Aorta (tissue), 5 donors: ENCODE measurements around the gene KEAP1. TPM values are rescaled to one million over a fixed set of nuclear protein-coding genes. Genes with fewer than 3 reads are reported as not detected.

Experiments used
- ATAC-seq: fragments of 200-7000 bp; cut with Tn5 transposase; one replicate; pipeline ENCODE4 v1.9.1; 2022; ENCODE audit warnings: moderate library complexity; ENCODE audit not compliant: low FRiP score
- DNase-seq, 2 donors: peaks; one replicate each; pipeline ENCODE4 v3.0.0-alpha.2; 2020
- H3K27ac ChIP-seq, 2 donors: one replicate each; pipeline ENCODE4 v1.5.1; 2013; ENCODE audit warnings: low read length in 2 of 2, mild to moderate bottlenecking in 2 of 2, moderate library complexity in 2 of 2, control low read depth in 1 of 2, inconsistent platforms in 1 of 2, low read depth in 1 of 2
- H3K27me3 ChIP-seq, 2 donors: one replicate each; pipeline ENCODE4 v1.6.1; 2013; ENCODE audit warnings: control low read depth in 1 of 2, low read length in 1 of 2, mild to moderate bottlenecking in 1 of 2, moderate library complexity in 1 of 2; ENCODE audit not compliant: insufficient read depth in 2 of 2, control insufficient read depth in 1 of 2
- H3K36me3 ChIP-seq, 2 donors: one replicate each; pipeline ENCODE4 v1.6.1; 2013; ENCODE audit warnings: control low read depth in 1 of 2, low read length in 1 of 2, mild to moderate bottlenecking in 1 of 2; ENCODE audit not compliant: insufficient read depth in 2 of 2, control insufficient read depth in 1 of 2
- H3K4me1 ChIP-seq, 2 donors: one replicate each; pipeline ENCODE4 v1.6.1; 2013; ENCODE audit warnings: low read length in 2 of 2, control low read depth in 1 of 2, mild to moderate bottlenecking in 1 of 2, moderate library complexity in 1 of 2; ENCODE audit not compliant: insufficient read depth in 2 of 2, control insufficient read depth in 1 of 2
- H3K4me3 ChIP-seq, 2 donors: one replicate each; pipeline ENCODE4 v1.5.1; 2013; ENCODE audit warnings: low read length in 2 of 2, control low read depth in 1 of 2, mild to moderate bottlenecking in 1 of 2
- H3K9me3 ChIP-seq: one replicate; pipeline ENCODE4 v1.6.1; 2013; ENCODE audit warnings: mild to moderate bottlenecking, low read length; ENCODE audit not compliant: control insufficient read depth
- WGBS, 2 donors: extraction: QIAGEN DNeasy Blood & Tissue Kit; methylation state at CpG; one replicate each; pipeline ENCODE4 v1.1.7; 2013; 5-methylcytosine and 5-hydroxymethylcytosine counted together
- intact Hi-C, 2 donors: fragments of 100-400 bp; cut with DNase I; formaldehyde crosslinking; loops; one replicate each; pipeline versions ENCODE4 v1.14.2 to v1.15.0; 2022
- polyA plus RNA-seq, 2 donors: library from polyadenylated mRNA; stranded (reverse); fragments of 200-250 nt; gene quantifications; one replicate each; pipeline ENCODE4 v1.2.3, GENCODE V29; 2013
- total RNA-seq, 2 donors: library from RNA; stranded (reverse); fragmentation: NEBNext Ultra II Directional; extraction: Animal tissue kit (Norgen Biotek cat#: 25700); gene quantifications; one replicate each; pipeline ENCODE4 v1.2.1, GENCODE V29; 2021
- donor health status: healthy with polysubstance abuse.
- donor health status: Bipolar disorder and iron deficiency.
- donor health status: DM: no; HTN: no; CAD: no.
- donor health status: DM: no; HTN: no; CAD: no.
- donor health status: DM: yes; HTN: yes; CAD: no.

Gene KEAP1
- total and polyA plus RNA-seq, 4 donors: 30.9 to 62.8 (median 49.9) TPM

- Histone ChIP-seq H3K27ac (no peak overlapping the region), H3K36me3 (peaks cover 0 to 4% of the 10 kb centered on the region in 2 donors), H3K4me1 (no peaks in the 10 kb centered on the region), H3K9me3 (no peaks in the 10 kb centered on the region), H3K27me3 (no peaks in the 10 kb centered on the region), H3K4me3 (no peak overlapping the region)
- DNase-seq (peak in 1 of 2 donors; percentile 52), ATAC-seq (peak; percentile 22)
- intact Hi-C loops: no loop called here
- 95 to 97% methylated on average over 43 of the region's 43 CpGs for WGBS, 2 donors
These were observed 11.6 kb downstream of the KEAP1 start for GRCh38 chr19:10491472-10492047.

DNA sequence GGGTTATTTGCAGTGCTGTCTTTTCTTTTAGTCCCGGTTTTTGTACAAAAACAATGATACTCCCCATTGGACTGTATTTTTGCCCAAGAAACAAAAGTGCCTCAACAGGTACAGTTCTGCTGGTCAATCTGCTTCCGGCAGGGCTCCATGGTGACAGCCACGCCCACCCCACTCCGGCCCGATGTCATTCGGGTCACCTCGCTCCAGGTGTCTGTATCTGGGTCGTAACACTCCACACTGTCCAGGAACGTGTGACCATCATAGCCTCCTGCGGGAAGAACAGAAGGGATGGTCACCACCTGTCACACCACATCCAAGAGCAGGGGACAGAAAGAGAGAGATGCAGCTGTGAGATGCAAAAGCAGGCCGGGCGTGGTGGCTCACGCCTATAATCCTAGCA is 16.6 kb downstream of the KEAP1 start:
- intact Hi-C loops: loop anchor here in 1 of 2 donors (5.0 kb wide), 1 partner anchor 91 kb away; no protein-coding TSS in a partner anchor
- DNase-seq: no peak
- no peaks in the 10 kb centered on the region for H3K27me3 ChIP-seq
- ATAC-seq: no peak
- no peak overlapping the region for H3K27ac ChIP-seq
- H3K4me3 ChIP-seq: no peak overlapping the region
- H3K9me3 ChIP-seq: no peaks in the 10 kb centered on the region
- 86 to 88% methylated on average over 13 of the region's 13 CpGs for WGBS, 2 donors
- peaks cover 0 to 5% of the 10 kb centered on the region in 2 donors for H3K36me3 ChIP-seq
- no peaks in the 10 kb centered on the region for H3K4me1 ChIP-seq

GRCh38 chr19:10478903-10479384 is 24.2 kb downstream of the KEAP1 start:
- Histone ChIP-seq H3K36me3 (no peaks in the 10 kb centered on the region), H3K9me3 (no peaks in the 10 kb centered on the region), H3K27me3 (no peaks in the 10 kb centered on the region), H3K27ac (no peak overlapping the region), H3K4me1 (no peaks in the 10 kb centered on the region), H3K4me3 (peak overlapping the region in 1 of 2 donors; percentile 44)
- ATAC-seq (peak; percentile 95), DNase-seq (peak; percentile 94 to 96)
- WGBS, 2 donors: 0 to 1% methylated on average over 36 of the region's 36 CpGs
- intact Hi-C loops: loop anchor here in 1 of 2 donors (5.0 kb wide), 1 partner anchor 88 kb away; the partner anchor contains the start of genes CDKN2D and KRI1

- WGBS, 2 donors: 18 to 24% methylated on average over 5 of the region's 5 CpGs
- no peaks in the 10 kb centered on the region for H3K4me1 ChIP-seq
- no peaks in the 10 kb centered on the region for H3K36me3 ChIP-seq
- intact Hi-C loops: loop anchor here in 1 of 2 donors (5.0 kb wide), 1 partner anchor 89 kb away; the partner anchor contains the start of genes CDKN2D and KRI1
- H3K27me3 ChIP-seq: no peaks in the 10 kb centered on the region
- H3K9me3 ChIP-seq: no peaks in the 10 kb centered on the region
- DNase-seq (no peak), ATAC-seq (no peak)
- H3K4me3 ChIP-seq: no peak overlapping the region
- no peak overlapping the region for H3K27ac ChIP-seq
These were observed 24.7 kb downstream of the KEAP1 start for GRCh38 chr19:10478476-10478875.

DNA sequence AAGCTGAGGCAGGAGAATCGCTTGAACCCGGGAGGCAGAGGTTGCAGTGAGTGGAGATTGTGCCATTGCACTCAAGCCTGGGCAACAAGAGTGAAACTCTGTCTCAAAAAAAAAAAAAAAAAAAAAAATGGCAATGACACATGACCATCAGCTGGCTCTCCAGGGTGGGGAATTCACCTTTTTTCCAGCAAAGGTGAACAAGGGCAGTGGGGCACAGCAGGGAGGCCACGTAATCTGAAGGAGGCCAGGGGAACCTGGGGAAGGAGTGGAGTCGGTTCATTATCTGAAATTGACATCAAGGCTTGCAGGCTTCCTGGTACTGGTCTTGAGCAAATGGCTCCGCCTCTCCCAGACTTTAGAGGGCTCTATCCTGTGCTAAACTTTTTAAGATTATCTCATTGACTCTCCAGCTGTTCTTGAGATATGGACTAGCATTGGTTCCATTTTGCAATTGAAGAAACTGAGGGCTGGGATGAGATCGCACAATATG is 28.1 kb downstream of the KEAP1 start:
- no peak for ATAC-seq
- Histone ChIP-seq H3K27ac (no peak overlapping the region), H3K27me3 (no peaks in the 10 kb centered on the region), H3K4me3 (no peak overlapping the region), H3K36me3 (no peaks in the 10 kb centered on the region), H3K9me3 (no peaks in the 10 kb centered on the region), H3K4me1 (no peaks in the 10 kb centered on the region)
- intact Hi-C loops: loop anchor here in 1 of 2 donors (5.0 kb wide), 1 partner anchor 92 kb away; the partner anchor contains the start of genes CDKN2D and KRI1
- 67 to 75% methylated on average over 6 of the region's 6 CpGs for WGBS, 2 donors
- DNase-seq: no peak

DNA sequence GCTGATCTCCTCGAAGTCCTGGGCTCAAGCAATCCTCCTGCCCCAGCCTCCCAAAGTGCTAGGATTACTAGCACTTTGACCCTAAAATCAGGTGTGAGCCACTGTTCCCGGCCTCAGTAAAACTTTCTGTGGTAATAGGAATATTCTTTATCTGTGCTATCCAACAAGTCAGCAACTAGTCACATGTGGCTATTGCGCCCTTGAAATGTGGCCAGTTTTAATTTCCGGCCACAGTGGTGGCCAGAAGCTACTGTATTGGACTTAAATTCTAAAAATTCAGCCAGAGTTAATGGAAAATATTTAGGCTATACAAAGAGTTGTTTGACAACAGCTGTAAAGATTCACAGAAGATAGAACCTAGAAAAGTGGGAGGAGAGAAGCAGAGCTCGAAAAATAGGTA is 30.0 kb downstream of the KEAP1 start:
- Histone ChIP-seq H3K4me3 (no peak overlapping the region), H3K4me1 (no peaks in the 10 kb centered on the region), H3K27ac (no peak overlapping the region), H3K36me3 (no peaks in the 10 kb centered on the region), H3K27me3 (no peaks in the 10 kb centered on the region), H3K9me3 (no peaks in the 10 kb centered on the region)
- DNase-seq (no peak), ATAC-seq (no peak)
- intact Hi-C loops: no loop called here
- 69 to 70% methylated on average over 5 of the region's 5 CpGs for WGBS, 2 donors

GRCh38 chr19:10471909-10472308 is 31.2 kb downstream of the KEAP1 start:
- ATAC-seq: no peak
- no peak for DNase-seq
- Histone ChIP-seq H3K36me3 (peaks cover 0 to 2% of the 10 kb centered on the region in 2 donors), H3K27me3 (no peaks in the 10 kb centered on the region), H3K4me1 (no peaks in the 10 kb centered on the region), H3K9me3 (no peaks in the 10 kb centered on the region), H3K27ac (no peak overlapping the region), H3K4me3 (no peak overlapping the region)
- WGBS, 2 donors: 27 to 35% methylated on average over 6 of the region's 6 CpGs
- intact Hi-C loops: no loop called here

DNA sequence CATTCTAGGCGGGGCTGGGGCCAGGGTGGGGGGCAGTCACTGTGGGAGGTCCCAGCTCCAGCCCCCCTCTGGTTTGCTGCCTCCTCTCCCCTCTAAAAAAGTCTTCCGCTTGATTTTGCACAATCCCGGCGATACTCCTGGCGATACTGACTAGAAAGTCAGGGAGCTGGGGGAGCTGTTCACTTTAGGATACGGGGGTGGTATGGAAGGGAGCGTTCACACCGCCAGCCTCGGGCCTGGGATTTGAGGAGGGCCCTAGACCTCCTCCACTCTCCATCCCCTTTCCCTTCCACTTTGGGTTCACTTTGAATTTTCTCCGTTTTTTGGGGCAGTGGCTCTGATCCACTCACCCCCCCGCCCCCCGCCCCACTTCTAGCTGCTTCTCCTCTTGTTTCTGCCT is 35.0 kb downstream of the KEAP1 start:
- DNase-seq: no peak
- H3K36me3 ChIP-seq: peaks cover 0 to 7% of the 10 kb centered on the region in 2 donors
- no peak for ATAC-seq
- no peaks in the 10 kb centered on the region for H3K9me3 ChIP-seq
- no peak overlapping the region for H3K27ac ChIP-seq
- no peak overlapping the region for H3K4me3 ChIP-seq
- WGBS, 2 donors: 78 to 90% methylated on average over 12 of the region's 12 CpGs
- intact Hi-C loops: no loop called here
- no peaks in the 10 kb centered on the region for H3K4me1 ChIP-seq
- no peaks in the 10 kb centered on the region for H3K27me3 ChIP-seq
